Activated CD8-positive, alpha-beta memory T cell treated with anti-CD3 and anti-CD28 coated beads, Interleukin-2, amount 50 U/mL, for 24 hours (primary cell): Measurements from ENCODE around the gene TMPRSS3.

Source experiments
- DNase-seq: peaks from one replicate; pipeline ENCODE4 v3.0.0-alpha.2; 2020; ENCODE audit errors: extremely low read depth

The TMPRSS3 gene

DNA sequence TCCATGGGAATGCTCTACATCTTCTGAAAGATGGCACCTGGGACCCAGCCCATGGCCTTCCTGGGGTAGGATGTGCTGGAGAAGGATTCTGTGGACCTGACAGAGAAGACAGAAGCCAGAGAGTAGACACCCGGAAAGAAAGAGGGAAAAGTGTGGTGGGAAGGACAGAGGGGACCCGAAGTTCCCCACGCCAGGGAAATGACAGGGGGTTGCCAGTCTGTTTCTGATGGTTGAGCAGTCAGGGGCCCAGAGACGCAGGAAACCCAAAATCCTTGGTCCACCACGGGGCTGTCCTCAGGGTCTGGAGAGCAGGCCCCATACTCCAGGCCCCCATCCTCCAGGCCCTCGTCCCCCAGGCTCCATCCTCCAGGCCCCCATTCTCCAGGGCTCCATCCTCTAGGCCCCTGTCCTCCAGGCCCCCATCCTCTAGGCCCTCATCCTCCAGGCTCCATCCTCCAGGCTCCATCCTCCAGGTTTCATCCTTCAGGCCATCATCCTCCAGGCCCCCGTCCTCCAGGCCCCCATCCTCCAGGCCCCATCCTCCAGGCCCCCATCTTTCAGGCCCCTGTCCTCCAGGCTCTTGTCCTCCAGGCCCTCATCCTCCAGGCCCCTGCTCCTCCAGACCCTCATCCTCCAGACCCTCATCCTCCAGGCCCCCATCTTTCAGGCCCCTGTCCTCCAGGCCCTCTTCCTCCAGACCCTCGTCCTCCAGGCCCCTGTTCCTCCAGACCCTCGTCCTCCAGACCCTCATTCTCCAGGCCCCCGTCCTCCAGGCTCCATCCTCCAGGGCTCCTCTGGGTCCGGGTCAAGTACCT lies 44.0 kb downstream of the TMPRSS3 start:
- DNase-seq, result no peak

DNA sequence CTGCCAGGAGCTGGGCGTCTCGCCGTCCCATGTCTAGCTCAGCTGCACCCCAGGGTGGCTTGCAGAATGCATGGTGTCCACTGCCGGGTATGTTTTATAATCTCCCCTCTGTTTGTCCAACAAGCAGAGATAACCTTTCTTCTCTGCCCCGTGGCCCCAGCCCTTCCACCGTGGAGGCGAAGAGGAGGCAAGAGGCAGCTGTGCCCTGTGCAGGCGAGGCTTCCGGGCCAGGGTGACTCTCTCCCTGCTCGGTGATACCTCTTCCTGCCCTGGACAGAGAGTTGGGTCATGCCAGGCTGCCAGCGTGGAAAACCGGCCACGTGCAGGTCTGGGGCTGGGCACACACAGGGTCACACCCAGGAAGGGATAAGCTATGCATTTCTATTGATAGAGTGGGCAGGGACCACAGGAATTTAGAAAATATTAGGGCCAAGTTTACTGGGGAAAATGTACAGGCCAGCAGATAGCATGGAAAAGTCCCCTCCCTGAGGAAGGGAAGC lies 44.9 kb downstream of the TMPRSS3 start, which contains the start of gene TFF2:
Gene TFF2 (minus strand): TSS at position 68 of the 500 bp plus-strand sequence. CDS start 37 bp downstream, at position 31.
- no peak for DNase-seq

DNA sequence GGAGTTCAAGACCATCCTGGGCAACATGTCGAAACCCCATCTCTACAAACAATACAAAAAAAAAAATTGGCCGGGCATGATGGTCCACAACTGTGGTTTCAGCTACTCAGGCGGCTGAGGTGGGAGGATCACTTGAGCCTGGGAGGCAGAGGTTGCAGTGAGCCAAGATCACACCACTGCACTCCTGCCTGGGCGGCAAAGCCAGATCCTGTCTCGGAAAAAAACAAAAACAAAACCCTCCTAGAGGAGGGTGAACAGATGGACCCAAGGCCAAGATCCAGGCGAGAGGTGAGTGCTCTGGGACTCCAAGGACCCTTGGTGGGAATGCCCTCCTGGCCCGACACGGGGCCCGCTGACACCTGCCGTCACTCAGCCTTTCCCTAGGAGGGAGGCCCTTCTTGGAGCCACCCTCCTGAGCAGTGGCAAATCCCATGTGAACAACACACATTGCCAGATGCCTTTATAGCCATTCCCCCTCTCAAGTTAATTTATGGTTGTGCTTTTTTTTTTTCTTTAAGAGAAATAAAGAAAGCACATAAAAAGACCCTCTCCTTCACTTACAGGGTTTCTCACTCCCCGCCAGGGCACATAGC lies 45.4 kb downstream of the TMPRSS3 start:
- DNase-seq, result no peak

DNA sequence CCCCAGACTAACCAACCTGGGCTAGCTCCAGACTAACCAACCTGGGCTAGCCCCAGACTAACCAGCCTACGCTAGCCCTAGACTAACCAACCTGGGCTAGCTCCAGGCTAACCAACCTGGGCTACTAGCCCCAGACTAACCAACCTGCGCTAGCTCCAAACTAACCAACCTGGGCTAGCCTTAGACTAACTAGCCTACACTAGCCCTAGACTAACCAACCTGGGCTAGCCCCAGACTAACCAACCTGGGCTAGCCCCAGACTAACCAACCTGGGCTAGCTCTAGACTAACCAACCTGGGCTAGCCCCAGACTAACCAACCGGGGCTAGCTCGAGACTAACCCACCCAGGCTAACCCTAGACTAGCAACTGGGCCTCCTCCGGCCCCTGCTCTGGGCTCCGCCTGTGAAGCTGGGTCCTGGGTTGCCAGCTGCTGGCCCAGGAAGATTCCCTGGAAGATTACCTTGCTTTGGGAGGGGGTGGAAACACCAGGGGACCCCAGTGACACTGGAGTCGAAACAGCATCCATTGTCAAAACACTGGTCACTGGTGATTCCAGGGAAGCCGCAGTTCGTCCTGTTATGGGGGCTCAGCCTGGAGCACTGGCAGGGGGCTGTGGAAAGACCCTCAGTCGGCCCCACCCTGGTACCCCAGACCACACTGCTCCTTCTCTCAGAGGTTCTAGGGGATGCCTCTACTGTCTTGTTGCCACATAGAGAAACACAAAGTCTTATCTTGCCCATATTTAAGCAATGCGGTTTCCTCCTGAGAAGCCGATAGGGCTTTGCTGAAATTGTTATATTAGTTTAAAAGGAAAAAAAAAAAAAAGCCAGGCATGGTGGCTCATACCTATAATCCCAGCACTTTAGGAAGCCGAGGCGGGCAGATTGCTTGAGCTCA lies 46.2 kb downstream of the TMPRSS3 start:
- no peak for DNase-seq

DNA sequence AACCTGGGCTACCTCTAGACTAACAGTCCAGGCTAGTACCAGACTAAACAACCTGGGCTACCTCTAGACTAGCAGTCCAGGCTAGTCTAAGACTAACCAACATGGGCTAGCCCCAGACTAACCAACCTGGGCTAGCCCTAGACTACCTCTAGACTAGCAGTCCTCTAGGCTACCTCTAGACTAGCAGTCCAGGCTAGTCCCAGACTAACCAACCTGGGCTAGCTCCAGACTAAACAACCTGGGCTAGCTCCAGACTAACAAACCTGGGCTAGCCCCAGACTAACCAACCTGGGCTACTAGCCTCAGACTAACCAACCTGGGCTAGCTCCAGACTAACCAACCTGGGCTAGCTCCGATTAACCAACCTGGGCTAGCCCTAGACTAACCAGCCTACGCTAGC lies 47.1 kb downstream of the TMPRSS3 start:
- DNase-seq, result no peak

DNA sequence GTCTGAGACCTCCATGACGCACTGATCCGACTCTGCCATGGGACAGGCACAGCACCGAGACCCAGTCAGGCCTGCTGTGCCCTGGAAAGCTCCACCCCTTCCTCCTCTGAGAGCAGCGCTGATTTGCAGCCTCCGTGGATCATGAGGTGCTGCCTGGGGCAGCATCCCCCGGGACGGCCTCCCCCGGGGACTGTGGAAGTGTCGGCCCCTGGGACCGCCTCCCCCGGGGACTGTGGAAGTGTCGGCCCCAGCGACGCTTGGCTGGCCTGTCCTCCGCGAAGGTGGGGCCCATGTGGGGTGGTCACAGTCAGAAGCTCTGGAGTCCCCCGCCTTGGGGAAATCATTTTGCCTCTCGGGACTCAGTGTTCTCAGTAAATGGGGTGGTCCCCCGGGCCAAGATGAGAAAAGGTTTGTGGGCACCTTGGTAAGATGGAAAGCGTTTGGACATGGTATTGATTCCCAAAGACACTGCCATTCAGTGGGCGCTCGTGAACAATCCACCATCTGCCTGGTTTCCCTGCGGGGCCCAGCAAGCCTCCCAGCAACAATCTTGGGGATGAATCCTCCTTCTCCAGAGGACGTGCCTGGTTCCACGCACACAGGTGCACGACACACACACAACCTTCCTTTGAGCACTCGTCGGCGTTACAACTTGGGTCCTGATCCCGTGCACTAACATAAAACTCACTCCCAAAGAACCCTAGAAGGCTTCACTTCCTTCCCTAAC lies 48.1 kb downstream of the TMPRSS3 start:
- no peak for DNase-seq

DNA sequence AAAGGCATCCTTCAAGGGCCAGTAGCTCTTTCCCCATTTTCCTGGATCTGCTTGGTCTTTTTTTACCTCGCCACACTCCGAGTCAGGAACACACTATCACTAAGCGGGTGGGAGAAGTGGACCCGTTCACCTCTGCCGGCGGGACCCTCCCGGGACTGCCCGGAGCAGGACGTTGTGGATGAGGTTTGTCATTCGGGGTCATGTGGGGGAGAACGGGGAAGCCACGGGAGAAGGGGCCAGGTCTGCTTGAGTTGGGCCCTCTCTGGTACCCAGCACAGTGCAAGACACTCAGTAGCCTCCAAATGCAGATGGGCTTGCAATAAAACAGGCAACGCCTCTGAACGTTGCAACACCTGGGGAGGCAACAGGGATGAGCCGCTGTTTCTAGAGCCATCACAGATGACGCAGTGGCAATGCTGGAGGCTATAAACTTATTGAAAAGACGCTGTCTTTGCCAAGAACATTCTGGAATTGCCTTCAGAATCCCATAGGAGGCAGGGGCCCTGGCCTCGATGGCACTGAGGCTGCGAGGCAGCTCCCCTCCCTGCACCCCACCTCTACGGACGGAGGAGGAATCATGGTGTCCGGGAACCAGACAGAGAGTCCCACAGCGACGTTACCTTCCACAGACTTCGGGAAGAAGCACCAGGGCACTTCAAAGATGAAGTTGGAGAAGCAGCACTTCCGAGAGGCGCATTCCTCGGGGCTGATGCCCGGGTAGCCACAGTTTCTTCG lies 48.8 kb downstream of the TMPRSS3 start:
- no peak for DNase-seq

DNA sequence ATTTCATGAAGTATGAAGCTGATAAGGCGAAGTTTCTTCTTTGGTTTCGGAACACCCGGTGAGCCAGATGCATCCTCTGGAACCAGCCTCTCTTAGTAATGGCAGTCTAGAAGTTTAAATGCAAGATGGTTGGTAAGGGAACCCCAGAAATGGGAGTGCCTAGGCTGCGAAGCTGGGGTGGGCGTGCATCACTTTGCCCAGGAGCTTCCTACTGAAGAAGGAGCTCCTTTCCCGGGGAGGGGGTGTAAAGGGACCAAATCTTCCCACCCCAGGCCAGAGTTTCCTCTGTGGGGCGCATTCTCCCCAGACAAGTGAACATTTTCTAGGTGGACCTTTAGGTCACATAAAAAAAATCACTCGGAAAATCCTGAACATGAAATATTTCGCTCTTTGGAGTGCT lies 49.4 kb downstream of the TMPRSS3 start:
- DNase-seq, result no peak

DNA sequence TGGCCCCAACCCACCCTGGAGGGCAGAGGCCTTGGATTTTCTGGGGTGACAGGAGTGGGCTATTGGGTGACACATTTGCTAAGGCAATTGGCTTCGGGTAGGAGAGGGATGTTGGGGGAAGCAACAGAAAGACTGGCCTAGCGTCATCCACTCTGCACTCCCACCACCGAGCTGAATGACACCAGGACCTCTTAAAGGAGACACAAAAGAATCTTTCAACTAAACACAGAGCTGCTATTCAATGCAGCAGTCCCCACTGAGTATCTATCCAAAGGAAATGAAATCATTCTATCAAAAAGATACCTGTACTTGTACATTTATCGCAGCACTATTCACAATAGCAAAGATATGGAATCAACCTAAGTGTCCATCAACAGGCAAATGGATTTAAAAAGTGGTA lies 51.2 kb downstream of the TMPRSS3 start:
- DNase-seq, result no peak

DNA sequence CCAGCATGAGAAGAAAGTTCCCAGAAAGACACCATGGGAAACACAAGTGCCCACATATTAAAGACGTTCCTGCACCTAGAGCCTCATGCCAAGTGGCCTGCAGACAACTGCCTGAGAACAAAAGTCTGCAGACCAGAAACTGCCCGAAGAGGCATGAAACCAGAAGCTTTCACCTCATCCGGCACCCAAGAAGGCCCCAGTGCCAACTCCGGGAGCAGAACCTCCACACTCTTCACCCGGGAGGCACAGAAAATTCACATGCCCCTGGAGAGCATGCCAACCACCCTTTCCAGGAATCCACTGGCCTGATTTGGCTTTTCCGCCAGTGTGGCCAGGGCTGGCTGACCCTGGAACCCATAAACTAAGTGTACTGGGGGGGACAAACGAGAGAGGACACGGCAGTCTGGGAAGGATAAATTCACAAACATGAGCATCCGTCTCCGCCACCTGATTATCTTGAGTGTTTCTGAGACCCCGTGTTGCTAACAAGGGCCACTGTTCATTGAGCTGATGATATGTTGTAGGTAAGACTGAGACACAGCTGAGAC lies 51.8 kb downstream of the TMPRSS3 start:
- no peak for DNase-seq

DNA sequence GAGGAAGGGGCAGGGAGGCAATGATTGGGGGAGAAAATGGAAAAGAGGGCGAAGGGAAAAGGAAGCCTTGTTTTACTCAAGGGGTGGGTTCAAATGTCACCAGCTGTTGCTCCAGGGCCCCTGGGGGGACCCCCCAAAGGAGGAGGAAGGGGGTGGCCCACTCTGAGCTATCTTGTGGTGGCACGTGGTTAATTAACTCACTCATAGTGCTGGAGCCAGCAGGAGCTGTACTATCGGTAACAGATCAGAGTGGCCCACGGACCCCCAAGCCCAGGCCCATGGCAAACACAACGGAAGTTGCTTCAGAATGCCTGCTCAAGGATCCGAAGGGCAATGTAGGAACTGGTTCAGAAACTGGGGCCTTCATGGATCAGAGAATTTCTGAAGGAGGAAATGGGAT lies 52.3 kb downstream of the TMPRSS3 start:
- DNase-seq, result no peak

DNA sequence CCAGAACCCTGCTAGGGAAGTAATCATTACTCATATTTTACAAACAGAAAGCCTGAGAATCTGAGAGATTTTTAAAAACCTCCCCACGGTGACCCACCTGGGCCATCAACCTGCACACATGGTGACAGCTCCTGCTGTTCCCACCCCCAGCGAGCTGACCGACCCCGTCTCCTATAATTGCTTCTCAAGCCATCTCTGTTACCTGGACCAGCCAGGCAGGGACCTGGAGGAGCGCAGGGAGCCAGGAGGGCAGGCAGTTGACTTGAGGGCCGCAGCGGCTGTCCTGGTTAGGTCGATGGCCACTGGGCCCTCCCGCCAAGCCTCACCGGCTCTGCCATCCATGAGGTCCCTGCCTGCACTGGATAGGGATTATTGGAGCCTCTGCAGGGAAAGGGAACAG lies 52.8 kb downstream of the TMPRSS3 start:
- no peak for DNase-seq

DNA sequence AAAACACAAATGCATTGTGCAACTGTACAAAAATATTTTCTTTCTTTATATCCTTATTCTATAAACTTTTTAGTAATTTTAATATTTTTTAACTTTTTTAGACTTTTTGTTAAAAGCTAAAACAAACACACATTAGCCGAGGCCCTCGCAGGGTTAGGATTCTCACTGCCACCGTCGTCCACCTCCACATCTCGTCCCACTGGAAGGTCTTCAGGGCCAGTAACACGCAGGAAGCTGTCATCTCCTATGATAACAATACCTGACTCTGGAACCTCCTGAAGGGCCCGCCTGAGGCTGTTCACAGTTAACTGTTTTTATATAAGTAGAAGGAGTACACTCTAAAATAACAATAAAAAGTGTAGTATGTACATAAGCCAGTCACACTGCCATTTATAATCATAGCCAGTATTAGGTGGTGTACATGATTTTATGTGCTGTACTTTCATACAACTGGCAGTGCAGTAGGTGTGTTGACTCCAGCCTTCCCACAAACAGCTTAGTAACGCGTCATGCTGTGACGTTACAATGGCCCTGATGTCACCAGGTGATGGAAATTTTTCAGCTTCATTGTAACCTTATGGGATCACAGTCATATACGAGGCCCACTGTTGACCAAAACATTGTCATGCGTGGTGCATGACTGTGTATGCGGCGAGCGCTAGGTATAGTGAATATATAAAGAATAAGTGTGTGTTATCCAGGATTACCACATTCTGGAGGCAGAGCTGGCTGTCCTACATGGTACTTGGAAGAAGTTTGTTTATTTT lies 53.9 kb downstream of the TMPRSS3 start:
- DNase-seq, result no peak

DNA sequence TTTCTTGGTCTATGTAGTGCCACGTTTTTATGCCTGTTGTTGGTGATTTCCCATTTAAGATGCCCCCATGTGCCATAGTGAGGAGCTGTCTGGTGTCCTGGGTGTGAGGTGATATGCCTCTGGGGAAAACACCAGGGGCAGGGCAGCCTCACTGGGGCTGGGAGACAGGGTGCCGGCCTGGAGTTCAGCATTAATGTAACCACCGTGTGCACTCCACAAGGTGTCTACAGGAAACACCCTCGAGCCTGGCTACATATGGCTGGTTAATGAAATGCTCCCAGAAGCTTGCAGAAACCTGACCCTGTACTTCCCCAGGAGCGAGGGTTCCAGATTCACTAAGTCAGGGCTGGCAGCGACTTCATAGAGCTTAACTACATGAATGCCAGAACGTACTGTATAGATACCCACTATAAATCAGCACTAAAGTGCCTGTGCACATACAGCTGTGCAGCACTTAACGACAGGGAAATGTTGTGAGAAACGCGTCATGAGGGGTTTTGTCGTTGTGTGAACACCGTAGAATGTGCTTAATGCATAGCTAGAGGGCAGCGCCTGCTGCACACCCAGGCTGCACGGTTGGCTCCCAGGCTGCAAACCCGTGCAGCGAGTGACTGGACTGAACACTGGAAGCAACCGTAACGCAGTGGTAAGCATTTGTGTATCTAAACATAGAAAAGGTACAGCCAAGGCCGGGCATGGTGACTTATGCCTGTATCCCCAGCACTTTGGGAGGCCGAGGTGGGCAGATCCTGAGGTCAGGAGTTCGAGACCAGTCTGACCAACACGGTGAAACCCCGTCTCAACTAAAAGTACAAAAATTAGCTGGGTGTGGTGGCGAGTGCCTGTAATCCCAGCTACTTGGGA lies 55.4 kb downstream of the TMPRSS3 start:
- no peak for DNase-seq

DNA sequence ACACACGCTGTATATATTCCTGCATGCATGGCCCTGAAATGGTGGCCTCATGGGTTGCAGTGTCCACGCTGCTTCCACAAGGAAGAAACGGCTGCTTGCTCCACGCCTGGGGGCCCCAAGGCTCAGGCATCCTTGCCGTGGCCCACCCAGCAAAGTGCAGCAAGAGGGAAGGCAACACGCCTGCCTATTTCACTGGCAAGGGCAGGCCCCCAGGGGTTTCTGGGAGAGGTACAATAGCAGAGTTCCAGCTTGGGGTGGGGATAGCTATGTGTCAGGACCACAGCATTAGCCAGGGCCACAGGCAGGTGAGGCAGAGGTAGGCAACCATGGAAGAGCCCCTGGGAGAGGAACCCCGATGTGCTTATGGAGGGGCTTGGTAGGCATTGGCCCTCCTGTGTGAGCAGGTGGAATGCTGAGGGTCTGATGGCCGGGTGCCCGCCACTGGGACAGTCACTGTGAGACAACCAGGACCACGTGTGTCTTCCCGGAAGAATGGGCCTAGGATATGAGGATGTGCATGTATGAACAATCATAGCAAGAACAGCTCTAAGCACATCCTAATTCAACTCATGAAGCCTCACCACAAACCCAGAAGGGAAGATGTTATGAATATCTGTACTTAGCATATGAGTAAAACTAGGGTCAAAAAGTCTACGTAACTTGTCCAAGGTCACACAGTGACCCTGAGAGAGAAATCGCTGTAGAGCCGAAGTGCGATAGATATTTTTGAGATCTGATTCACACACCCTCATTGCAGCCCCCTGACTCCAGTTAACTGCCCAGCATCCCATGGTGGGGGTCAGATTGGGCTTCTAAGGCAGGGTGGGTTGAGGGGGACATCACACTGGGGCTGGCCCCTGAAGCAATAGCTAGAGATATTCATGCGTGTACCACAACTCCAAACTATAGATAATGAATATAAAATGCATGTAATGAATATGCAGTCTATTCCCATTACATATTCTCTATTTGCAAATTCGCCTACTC lies 56.8 kb downstream of the TMPRSS3 start:
- DNase-seq, result no peak

DNA sequence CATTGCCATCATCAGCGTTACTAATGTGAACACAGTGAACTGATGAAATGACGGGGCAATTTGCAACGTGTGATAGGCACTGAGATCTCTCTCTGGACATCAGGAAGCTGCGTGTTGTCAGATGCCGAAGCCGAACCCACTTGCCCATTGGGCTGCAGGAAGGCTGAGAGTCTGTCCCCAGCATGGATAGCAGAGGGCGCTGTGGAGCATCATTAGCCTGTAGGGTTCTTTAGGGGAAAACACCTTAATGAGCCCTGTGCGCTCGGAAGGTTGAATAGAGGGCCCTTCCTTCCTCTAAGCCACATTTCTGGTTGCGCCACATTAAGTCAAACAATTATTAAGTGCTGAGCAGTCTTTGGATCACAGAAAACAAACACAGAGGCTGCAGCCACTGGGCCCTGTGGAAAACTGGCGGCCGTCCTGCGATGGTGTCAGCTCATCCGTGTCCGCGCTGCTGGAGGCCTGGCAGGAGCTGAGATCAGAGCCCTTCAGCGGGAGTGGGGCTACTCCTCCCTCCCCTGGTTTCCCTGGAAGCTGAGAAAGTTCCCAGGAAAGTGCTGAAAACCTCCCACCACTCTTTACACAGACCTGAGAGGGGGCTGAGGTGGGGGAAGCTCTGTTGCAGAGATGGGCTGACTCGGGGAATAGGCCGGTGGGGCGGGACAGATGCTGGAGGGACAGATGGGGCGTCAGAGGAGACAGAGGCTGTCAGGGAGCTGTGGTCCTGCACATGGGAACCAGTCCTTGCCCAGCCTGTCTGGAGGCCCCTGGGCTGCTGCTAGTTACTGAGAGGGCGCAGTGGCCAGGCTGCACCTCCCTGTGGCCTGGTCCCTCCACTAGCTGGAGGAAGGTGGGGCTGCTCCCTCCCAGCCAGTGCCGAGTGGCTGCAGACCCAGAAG lies 57.8 kb downstream of the TMPRSS3 start:
- DNase-seq, result peak; percentile 71

DNA sequence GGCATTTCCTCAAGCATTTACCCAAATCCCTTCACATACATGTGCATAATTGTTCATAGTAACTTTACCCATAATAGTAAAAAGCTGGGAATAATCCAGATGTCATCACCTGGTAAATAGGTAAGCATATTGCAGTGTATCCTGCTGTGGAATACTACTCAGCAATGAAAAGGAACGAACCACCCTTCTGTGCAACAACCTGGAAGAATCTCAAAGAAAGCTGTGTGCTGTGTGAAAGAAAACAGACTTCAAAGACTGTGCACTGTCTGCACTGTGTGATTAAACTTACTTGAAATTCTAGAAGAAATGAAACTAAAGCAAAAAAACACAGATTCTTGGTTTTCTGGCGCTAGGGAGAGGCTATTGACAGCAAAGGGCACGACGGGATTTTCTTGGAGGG lies 58.6 kb downstream of the TMPRSS3 start:
- no peak for DNase-seq
